AG04449 (cell line): Measurements from ENCODE around the gene GLTP.
A peak's percentile ranks its signal among the peaks of the same experiment; 100 is the strongest.

Source experiments
- CTCF ChIA-PET: fragments of 350-600 bp; formaldehyde crosslinking; extraction: SDS; loops from one replicate; lab custom pipeline; 2021; ENCODE audit warnings: antibody characterized with exemption; lab: Yijun Ruan, JAX
- POLR2A ChIA-PET: fragments of 400-600, 350-600 bp; formaldehyde crosslinking; extraction: SDS; loops from one replicate; lab custom pipeline; 2020; ENCODE audit warnings: antibody characterized with exemption, inconsistent platforms; lab: Yijun Ruan, JAX
- DNase-seq: peaks from one replicate; pipeline ENCODE4 v3.0.0-alpha.2; 2010; ENCODE audit warnings: low read depth, low spot score
- H3K4me3 ChIP-seq: 2 replicates; pipeline ENCODE4 v1.5.1; 2011; ENCODE audit warnings: low read depth, mild to moderate bottlenecking, control low read depth, low read length
- TF ChIP-seq, protein P1 (sequence below): IDR thresholded peaks from one replicate; pipeline ENCODE4 v1.5.1; 2011; ENCODE audit warnings: mild to moderate bottlenecking, moderate library complexity, low read length, control low read depth, inconsistent platforms; ENCODE audit not compliant: insufficient read depth; ENCODE audit errors: missing control alignments

GLTP gene

DNA sequence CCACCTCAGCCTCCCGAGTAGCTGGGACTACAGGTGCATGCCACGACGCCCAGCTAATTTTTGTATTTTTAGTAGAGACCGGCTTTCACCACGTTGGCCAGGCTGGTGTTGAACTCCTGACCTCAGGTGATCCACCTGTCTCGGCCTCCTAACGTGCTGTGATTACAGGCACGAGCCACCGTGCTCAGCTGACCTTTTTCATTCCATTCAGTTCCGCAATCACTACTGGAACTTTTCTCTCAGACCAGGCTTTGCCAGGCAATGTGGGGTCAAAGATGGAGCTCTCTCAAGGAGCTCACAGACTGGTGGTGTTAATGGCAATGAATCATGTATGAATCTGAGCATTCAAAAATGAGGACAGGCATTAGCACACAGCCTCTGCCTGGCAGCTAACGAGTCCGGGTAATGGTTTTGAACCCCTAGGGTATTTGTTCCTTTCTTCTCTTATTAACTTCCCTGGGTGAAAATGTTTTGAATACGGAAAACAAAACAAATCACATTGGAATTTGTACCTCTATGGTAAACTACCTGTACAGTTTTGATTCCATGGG is 10.4 kb upstream of the GLTP start:
- CTCF ChIA-PET = interaction anchor here (0.9 to 1.2 kb wide), 2 partner anchors 9 to 46 kb away, joined by 3 to 4 read pairs; no protein-coding TSS in a partner anchor

GRCh38 chr12:109888179-109889020 is 8.1 kb upstream of the GLTP start:
- TF ChIP-seq, protein P1, sequence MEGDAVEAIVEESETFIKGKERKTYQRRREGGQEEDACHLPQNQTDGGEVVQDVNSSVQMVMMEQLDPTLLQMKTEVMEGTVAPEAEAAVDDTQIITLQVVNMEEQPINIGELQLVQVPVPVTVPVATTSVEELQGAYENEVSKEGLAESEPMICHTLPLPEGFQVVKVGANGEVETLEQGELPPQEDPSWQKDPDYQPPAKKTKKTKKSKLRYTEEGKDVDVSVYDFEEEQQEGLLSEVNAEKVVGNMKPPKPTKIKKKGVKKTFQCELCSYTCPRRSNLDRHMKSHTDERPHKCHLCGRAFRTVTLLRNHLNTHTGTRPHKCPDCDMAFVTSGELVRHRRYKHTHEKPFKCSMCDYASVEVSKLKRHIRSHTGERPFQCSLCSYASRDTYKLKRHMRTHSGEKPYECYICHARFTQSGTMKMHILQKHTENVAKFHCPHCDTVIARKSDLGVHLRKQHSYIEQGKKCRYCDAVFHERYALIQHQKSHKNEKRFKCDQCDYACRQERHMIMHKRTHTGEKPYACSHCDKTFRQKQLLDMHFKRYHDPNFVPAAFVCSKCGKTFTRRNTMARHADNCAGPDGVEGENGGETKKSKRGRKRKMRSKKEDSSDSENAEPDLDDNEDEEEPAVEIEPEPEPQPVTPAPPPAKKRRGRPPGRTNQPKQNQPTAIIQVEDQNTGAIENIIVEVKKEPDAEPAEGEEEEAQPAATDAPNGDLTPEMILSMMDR = no peak
- ChIA-PET CTCF (interaction anchor here (0.6 to 2.3 kb wide), 10 partner anchors 7 to 84 kb away, joined by 3 to 9 read pairs (median 3); no protein-coding TSS in a partner anchor), POLR2A (interaction anchor here (0.8 to 1.2 kb wide), 4 partner anchors 24 to 110 kb away, joined by 3 to 4 read pairs (median 3); no protein-coding TSS in a partner anchor)
- peak; percentile 86 for DNase-seq
- H3K4me3 ChIP-seq = no peak overlapping the region

More for the DNA sequence above, 10.4 kb upstream of the GLTP start:
- DNase-seq = no peak
- no peak overlapping the region for H3K4me3 ChIP-seq
- POLR2A ChIA-PET = no interaction called here
- TF ChIP-seq, protein P1 = no peak

DNA sequence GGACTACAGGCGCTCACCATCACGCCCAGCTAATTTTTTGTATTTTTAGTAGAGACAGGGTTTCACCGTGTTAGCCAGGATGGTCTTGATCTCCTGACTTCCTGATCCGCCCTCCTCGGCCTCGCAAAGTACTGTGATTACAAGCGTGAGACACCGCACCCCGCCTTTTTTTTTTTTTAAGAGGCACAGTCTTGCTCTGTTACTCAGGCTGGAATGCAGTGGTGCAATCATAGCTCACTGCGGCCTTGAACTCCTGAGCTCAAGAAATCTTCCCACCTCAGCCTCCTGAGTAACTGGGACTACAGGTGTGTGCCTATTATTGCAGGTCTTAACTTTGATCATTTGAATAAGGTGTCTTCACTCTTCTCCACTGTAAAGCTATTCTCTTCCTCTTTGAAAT is 5.3 kb upstream of the GLTP start:
- no peak for DNase-seq
- TF ChIP-seq, protein P1 = no peak
- no peak overlapping the region for H3K4me3 ChIP-seq
- POLR2A ChIA-PET = interaction anchor here (1.1 kb wide), 1 partner anchor 114 kb away, joined by 4 read pairs; the partner anchor contains the start of gene ANKRD13A
- CTCF ChIA-PET = interaction anchor here (1.3 to 1.4 kb wide), 2 partner anchors 10 to 40 kb away, joined by 3 to 6 read pairs; no protein-coding TSS in a partner anchor

GRCh38 chr12:109883461-109883860 is 3.1 kb upstream of the GLTP start:
- TF ChIP-seq, protein P1 = no peak
- POLR2A ChIA-PET = no interaction called here
- CTCF ChIA-PET = interaction anchor here (1.2 to 1.4 kb wide), 2 partner anchors 38 to 78 kb away, joined by 3 to 6 read pairs; no protein-coding TSS in a partner anchor
- no peak overlapping the region for H3K4me3 ChIP-seq
- no peak for DNase-seq

- H3K4me3 ChIP-seq = no peak overlapping the region
- CTCF ChIA-PET = interaction anchor here (0.8 to 3.0 kb wide), 5 partner anchors 9 to 284 kb away, joined by 3 to 14 read pairs (median 4); no protein-coding TSS in a partner anchor
- POLR2A ChIA-PET = no interaction called here
- DNase-seq = no peak
- TF ChIP-seq, protein P1 = no peak
Observed at GRCh38 chr12:109881752-109882151, 1.4 kb upstream of the GLTP start.
